Heart right ventricle (tissue), 16 donors: Measurements from ENCODE around the gene ADAMTS17. TPM values are rescaled to one million over a fixed set of nuclear protein-coding genes. Genes with fewer than 3 reads are reported as not detected.
A peak's percentile ranks its signal among the peaks of the same experiment; 100 is the strongest.

Experiments
- ATAC-seq, 8 donors: fragments of 200-7000 bp; cut with Tn5 transposase; one replicate each; pipeline ENCODE4 v1.9.1; 2020; ENCODE audit warnings: mild to moderate bottlenecking in 8 of 8, moderate library complexity in 8 of 8, moderate number of reproducible peaks in 1 of 8
- DNase-seq, 2 donors: peaks; one replicate each; pipeline ENCODE4 v3.0.0-alpha.2; 2020
- H3K27ac ChIP-seq, 10 donors: fragments of 200-600 bp; sonication (generic) in 2 of 10; one replicate each; pipeline versions ENCODE4 v1.5.0 to v1.8.0; 2020 to 2022; ENCODE audit warnings: mild to moderate bottlenecking in 3 of 10
- H3K27me3 ChIP-seq, 7 donors: fragments of 200-600 bp; one replicate each; pipeline ENCODE4 v1.8.0; 2021 to 2022; ENCODE audit warnings: mild to moderate bottlenecking in 2 of 7
- H3K36me3 ChIP-seq, 9 donors: fragments of 200-600 bp; sonication (generic) in 1 of 9; one replicate each; pipeline versions ENCODE4 v1.5.0 to v1.8.0; 2020 to 2022; ENCODE audit warnings: mild to moderate bottlenecking in 2 of 9
- H3K4me1 ChIP-seq, 9 donors: fragments of 200-600 bp; sonication (generic) in 1 of 9; one replicate each; pipeline versions ENCODE4 v1.5.0 to v1.8.0; 2020 to 2022; ENCODE audit warnings: mild to moderate bottlenecking in 4 of 9
- H3K4me3 ChIP-seq, 10 donors: fragments of 200-600 bp; sonication (generic) in 2 of 10; one replicate each; pipeline versions ENCODE4 v1.5.0 to v1.8.0; 2020 to 2022; ENCODE audit warnings: mild to moderate bottlenecking in 7 of 10, moderate library complexity in 2 of 10
- H3K9me3 ChIP-seq, 11 donors: fragments of 200-600 bp in 10 of 11; sonication (generic) in 2 of 11; one replicate each; pipeline versions ENCODE4 v1.5.0 to v1.8.0; 2013 to 2022; ENCODE audit warnings: mild to moderate bottlenecking in 2 of 11, control low read depth in 1 of 11, moderate library complexity in 1 of 11
- whole genome bisulfite sequencing, 2 donors: extraction: QIAGEN DNeasy Blood & Tissue Kit; methylation state at CpG; one replicate each; pipeline ENCODE4 v1.1.7; 2013; ENCODE audit warnings: inconsistent platforms in 1 of 2; 5-methylcytosine and 5-hydroxymethylcytosine counted together
- intact Hi-C, 10 donors: fragments of 100-400 bp; cut with DNase I; formaldehyde crosslinking; loops; one replicate each; pipeline versions ENCODE4 v1.11.1 to v1.14.2; 2022
- polyA plus RNA-seq, 2 donors: library from polyadenylated mRNA; stranded (reverse); fragments of 200-250 nt; gene quantifications; one replicate each; pipeline ENCODE4 v1.2.3, GENCODE V29; 2013
- total RNA-seq, 10 donors: library from RNA; stranded (reverse); fragmentation: NEBNext Ultra II Directional in 3 of 10; extraction: Animal tissue kit (Norgen Biotek cat#: 25700) in 3 of 10; gene quantifications; one replicate each; pipeline versions ENCODE4 v1.2.1 to v1.2.4, GENCODE V29; 2021 to 2023
- TF ChIP-seq, protein P1 (sequence below), 9 donors: fragments of 200-600 bp; sonication (generic) in 2 of 9; IDR thresholded peaks; one replicate each; pipeline versions ENCODE4 v1.5.0 to v1.8.0; 2021 to 2022; ENCODE audit warnings: antibody characterized with exemption in 9 of 9, mild to moderate bottlenecking in 5 of 9, moderate library complexity in 1 of 9
- donor health status: Arrhythmogenic right ventricular cardiomyopathy.
- donor health status: ischemic (EF 13 %, LVEDD 7.1; RV severe dilation, severe dysfunction).
- donor health status: healthy with polysubstance abuse.
- donor health status: DM: no; HTN: yes; CAD: no.
- donor health status: DM: no; HTN: no; CAD: no.
- donor health status: ischemic (EF 25% LVEDD 6.9; RV normal size, moderate dysfunction).
- donor health status: ischemic (EF 25% LVEDD 5.7; RV mildly dilated, moderate dysfunction).
- donor health status: healthy.
- donor health status: DM: yes; HTN: yes; CAD: no.
- donor health status: Ischemic cardiomyopathy.
- donor health status: ischemic (EF 35%, LVEDD 5.7; RV mildly dilated, moderate dysfunction).
- donor health status: nonischemic (EF 11% LVEDD 7.7; RV severe dilation, severe dysfunction).
- donor health status: DM: yes; HTN: yes; CAD: no.
- donor health status: PGD.
- donor health status: ischemic (EF 29% LVEDD 5.4; RV normal size, mild dysfunction).
- donor health status: nonischemic (EF 23%, LVEDD 6.1; RV moderate dilation, normal function).

ADAMTS17 gene
- total and polyA plus RNA-seq, 12 donors, result 0.47 to 5.0 (median 1.2) TPM

DNA sequence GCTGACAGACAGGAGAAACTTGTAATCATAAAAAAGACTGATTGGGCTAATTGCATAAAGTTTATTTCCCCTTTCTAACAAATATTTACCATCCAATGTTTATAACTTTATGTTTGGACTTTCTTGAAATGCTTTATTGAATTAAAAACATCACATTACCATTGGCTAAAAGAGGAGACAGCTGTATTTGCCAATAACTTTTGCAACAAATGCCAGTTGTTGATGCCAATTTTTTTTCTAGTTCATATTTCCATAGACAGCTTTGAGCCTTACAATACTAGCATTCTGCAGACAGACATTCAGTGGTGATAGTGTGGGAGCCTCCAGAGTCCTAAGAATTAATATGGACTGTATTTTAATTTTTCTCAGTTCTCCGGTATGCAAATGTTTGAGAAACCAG, 198.4 kb downstream of the ADAMTS17 start:
- TF ChIP-seq, protein P1, sequence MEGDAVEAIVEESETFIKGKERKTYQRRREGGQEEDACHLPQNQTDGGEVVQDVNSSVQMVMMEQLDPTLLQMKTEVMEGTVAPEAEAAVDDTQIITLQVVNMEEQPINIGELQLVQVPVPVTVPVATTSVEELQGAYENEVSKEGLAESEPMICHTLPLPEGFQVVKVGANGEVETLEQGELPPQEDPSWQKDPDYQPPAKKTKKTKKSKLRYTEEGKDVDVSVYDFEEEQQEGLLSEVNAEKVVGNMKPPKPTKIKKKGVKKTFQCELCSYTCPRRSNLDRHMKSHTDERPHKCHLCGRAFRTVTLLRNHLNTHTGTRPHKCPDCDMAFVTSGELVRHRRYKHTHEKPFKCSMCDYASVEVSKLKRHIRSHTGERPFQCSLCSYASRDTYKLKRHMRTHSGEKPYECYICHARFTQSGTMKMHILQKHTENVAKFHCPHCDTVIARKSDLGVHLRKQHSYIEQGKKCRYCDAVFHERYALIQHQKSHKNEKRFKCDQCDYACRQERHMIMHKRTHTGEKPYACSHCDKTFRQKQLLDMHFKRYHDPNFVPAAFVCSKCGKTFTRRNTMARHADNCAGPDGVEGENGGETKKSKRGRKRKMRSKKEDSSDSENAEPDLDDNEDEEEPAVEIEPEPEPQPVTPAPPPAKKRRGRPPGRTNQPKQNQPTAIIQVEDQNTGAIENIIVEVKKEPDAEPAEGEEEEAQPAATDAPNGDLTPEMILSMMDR (IDR thresholded peaks at IDR 0.05), result no peak
- intact Hi-C loops, result loop anchor here in 1 of 10 donors (10.0 kb wide), 1 partner anchor 191 kb away; no protein-coding TSS in a partner anchor
- H3K27me3 ChIP-seq, result no peaks in the 10 kb centered on the region
- ATAC-seq (no peak), DNase-seq (no peak)
- peaks cover 0 to 8% (median 0%) of the 10 kb centered on the region in 9 donors for H3K4me1 ChIP-seq
- H3K4me3 ChIP-seq, result no peak overlapping the region
- H3K27ac ChIP-seq, result no peak overlapping the region
- no peaks in the 10 kb centered on the region for H3K36me3 ChIP-seq
- H3K9me3 ChIP-seq, result peaks cover 0 to 20% (median 11%) of the 10 kb centered on the region in 11 donors
- WGBS, 2 donors, result 86 to 90% methylated on average over 1 of the region's 1 CpG

DNA sequence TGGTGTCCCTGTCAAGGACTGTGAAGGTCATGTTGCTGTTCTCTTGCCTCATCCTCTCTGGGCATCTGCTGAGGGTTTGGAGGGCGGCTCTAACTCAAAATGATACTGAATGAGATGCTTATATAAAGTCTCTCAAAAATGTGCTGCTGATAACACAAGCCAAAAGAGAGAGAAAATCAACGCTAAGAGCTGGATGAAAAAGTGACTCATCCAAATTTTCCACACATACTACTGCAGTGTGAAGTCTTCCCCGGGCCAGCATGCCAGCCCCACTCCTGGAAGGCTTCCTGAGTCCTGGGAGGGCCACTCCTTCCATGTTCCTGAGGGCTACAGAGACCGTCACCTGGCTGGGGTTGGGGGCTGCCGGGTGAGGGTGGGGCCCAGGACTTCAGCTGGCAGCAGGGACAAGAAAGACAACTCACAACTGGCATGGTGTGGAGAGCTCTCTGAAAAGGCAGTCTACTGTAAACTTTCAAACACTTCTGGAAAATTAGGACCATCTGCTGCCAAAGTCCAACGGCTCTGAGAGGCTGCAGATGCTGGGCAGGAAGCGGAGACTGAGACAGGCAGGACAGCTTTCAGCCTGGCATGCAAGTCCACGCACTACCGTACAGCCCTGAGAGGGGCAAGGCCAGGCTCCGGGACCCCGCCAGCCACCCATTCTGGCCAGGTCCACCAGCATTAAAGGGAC, 200.3 kb downstream of the ADAMTS17 start:
- Histone ChIP-seq H3K4me3 (no peak overlapping the region), H3K9me3 (peaks cover 0 to under 1% (median 0%) of the 10 kb centered on the region in 11 donors), H3K36me3 (no peaks in the 10 kb centered on the region), H3K27ac (no peak overlapping the region), H3K27me3 (no peaks in the 10 kb centered on the region), H3K4me1 (peaks cover 0 to 8% (median 0%) of the 10 kb centered on the region in 9 donors)
- TF ChIP-seq, protein P1 (IDR thresholded peaks at IDR 0.05), result no peak
- WGBS, 2 donors, result 58 to 70% methylated on average over 11 of the region's 11 CpGs
- no peak for DNase-seq
- intact Hi-C loops, result loop anchor here in 1 of 10 donors (10.0 kb wide), 1 partner anchor 193 kb away; no protein-coding TSS in a partner anchor
- ATAC-seq, result peak in 3 of 8 donors; percentile 30 to 73 (median 44)

DNA sequence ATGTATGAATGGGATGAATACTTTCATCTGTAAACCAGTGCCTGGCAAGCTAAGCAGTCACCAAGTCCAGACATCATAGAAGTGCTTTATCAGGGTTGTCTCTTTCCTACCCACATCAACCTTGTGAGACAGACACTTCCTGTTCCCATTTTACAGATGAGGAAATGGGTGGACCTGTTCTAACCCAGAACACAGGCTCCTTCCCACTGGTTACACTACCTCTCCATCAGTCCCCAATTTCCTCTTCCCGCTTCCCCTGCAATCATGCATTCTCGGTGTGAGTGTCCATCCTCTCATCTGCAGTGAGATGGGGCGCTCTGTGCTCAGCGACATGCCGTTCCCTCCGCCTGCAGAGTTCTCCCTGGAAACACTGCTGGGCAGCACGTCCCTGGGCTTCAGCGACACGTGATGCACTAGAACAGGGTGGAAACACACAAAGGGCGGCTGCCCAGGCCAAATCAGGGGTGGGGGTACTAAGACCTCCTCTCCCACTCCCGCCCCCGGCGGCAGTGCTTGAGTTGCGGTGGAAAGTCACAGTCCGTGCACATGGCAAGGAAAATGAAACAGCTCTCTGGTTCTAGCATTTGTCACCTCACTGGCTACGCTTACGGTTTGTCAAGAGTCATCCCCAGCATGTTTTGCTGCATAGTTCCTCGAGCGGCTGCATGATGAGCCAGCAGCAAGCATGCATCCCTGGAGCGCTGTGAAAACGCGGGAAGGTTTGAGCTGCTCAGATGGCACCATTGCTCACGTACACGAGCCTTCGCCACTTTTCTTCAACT, 201.1 kb downstream of the ADAMTS17 start:
- Histone ChIP-seq H3K9me3 (no peaks in the 10 kb centered on the region), H3K36me3 (no peaks in the 10 kb centered on the region), H3K27me3 (no peaks in the 10 kb centered on the region), H3K4me3 (no peak overlapping the region), H3K4me1 (peaks cover 0 to 8% (median 0%) of the 10 kb centered on the region in 9 donors), H3K27ac (no peak overlapping the region)
- 88% methylated on average over 25 of the region's 25 CpGs for WGBS, 2 donors
- TF ChIP-seq, protein P1 (IDR thresholded peaks at IDR 0.05), result no peak
- DNase-seq, result no peak
- no peak for ATAC-seq
- intact Hi-C loops, result loop anchor here in 1 of 10 donors (10.0 kb wide), 1 partner anchor 194 kb away; no protein-coding TSS in a partner anchor

GRCh38 chr15:100134586-100134985, 207.2 kb downstream of the ADAMTS17 start:
- Histone ChIP-seq H3K4me1 (peaks cover 0 to 11% (median 0%) of the 10 kb centered on the region in 9 donors), H3K36me3 (no peaks in the 10 kb centered on the region), H3K27ac (peak overlapping the region in 1 of 10 donors; percentile 50), H3K9me3 (no peaks in the 10 kb centered on the region), H3K27me3 (no peaks in the 10 kb centered on the region), H3K4me3 (no peak overlapping the region)
- ATAC-seq, result no peak
- 72 to 81% methylated on average over 5 of the region's 5 CpGs for WGBS, 2 donors
- TF ChIP-seq, protein P1 (IDR thresholded peaks at IDR 0.05), result no peak
- intact Hi-C loops, result loop anchor here in 5 of 10 donors (5.0 to 10.0 kb wide), 4 partner anchors 60 to 200 kb away; no protein-coding TSS in a partner anchor
- DNase-seq, result no peak
